ENCODE data around the gene TBC1D2B. TPM values are rescaled to one million over a fixed set of nuclear protein-coding genes. Genes with fewer than 3 reads are reported as not detected.

TBC1D2B gene
- total RNA-seq, 2 experiments from 2014 or later, result 49.3 to 52.0 TPM

GRCh38 chr15:78044407-78045155, 32.9 kb downstream of the TBC1D2B start:
- Mint-ChIP-seq H3K36me3 (ENCODE audit: low read depth) (peaks cover 44% of the 10 kb centered on the region), H3K27ac (peak overlapping the region; percentile 79), H3K9me3 (ENCODE audit: low read depth) (no peaks in the 10 kb centered on the region), H3K4me3 (no peak overlapping the region), H3K4me1 (peaks cover 91% of the 10 kb centered on the region), H3K27me3 (no peaks in the 10 kb centered on the region)
- ChIA-PET CTCF (interaction anchor here (0.7 to 1.4 kb wide), 9 partner anchors 9 to 64 kb away, joined by 3 to 5 read pairs (median 3); no protein-coding TSS in a partner anchor), POLR2A (interaction anchor here (0.7 to 1.2 kb wide), 2 partner anchors 10 to 25 kb away, joined by 3 to 11 read pairs; no protein-coding TSS in a partner anchor)
- DNase-seq (peak; percentile 50), ATAC-seq (peak; percentile 61)
- intact Hi-C loops (cut with DNase I, micrococcal nuclease), result loop anchor here in 1 of 2 experiments (1.0 kb wide), 1 partner anchor 10 kb away; no protein-coding TSS in a partner anchor

- POLR2A ChIA-PET, result no interaction called here
- peaks cover 90% of the 10 kb centered on the region for H3K4me1 Mint-ChIP-seq
- no peak for DNase-seq
- no peak overlapping the region for H3K4me3 Mint-ChIP-seq
- peaks cover 42% of the 10 kb centered on the region for H3K36me3 Mint-ChIP-seq (ENCODE audit: low read depth)
- CTCF ChIA-PET, result interaction anchor here (0.6 to 3.2 kb wide), 11 partner anchors 9 to 202 kb away, joined by 3 to 16 read pairs (median 4); partner anchors contain the start of gene CIB2
- H3K27ac Mint-ChIP-seq, result peak overlapping the region; percentile 34
- intact Hi-C loops (cut with DNase I, micrococcal nuclease), result no loop called here
- H3K9me3 Mint-ChIP-seq (ENCODE audit: low read depth), result no peaks in the 10 kb centered on the region
- no peaks in the 10 kb centered on the region for H3K27me3 Mint-ChIP-seq
- no peak for ATAC-seq
Measured at GRCh38 chr15:78041946-78042345, 35.6 kb downstream of the TBC1D2B start.

GRCh38 chr15:78040653-78041244, 36.8 kb downstream of the TBC1D2B start:
- Mint-ChIP-seq H3K36me3 (ENCODE audit: low read depth) (peaks cover 41% of the 10 kb centered on the region), H3K27ac (peak overlapping the region; percentile 74), H3K4me1 (peaks cover 90% of the 10 kb centered on the region), H3K9me3 (ENCODE audit: low read depth) (no peaks in the 10 kb centered on the region), H3K4me3 (no peak overlapping the region), H3K27me3 (no peaks in the 10 kb centered on the region)
- intact Hi-C loops (cut with DNase I, micrococcal nuclease), result no loop called here
- CTCF ChIA-PET, result interaction anchor here (1.1 to 3.2 kb wide), 3 partner anchors 9 to 28 kb away, joined by 4 to 16 read pairs (median 4); no protein-coding TSS in a partner anchor
- POLR2A ChIA-PET, result no interaction called here
- DNase-seq (no peak), ATAC-seq (no peak)

- Mint-ChIP-seq H3K4me1 (peaks cover 92% of the 10 kb centered on the region), H3K4me3 (no peak overlapping the region), H3K27me3 (no peaks in the 10 kb centered on the region), H3K36me3 (ENCODE audit: low read depth) (peaks cover 39% of the 10 kb centered on the region), H3K27ac (peak overlapping the region; percentile 64), H3K9me3 (ENCODE audit: low read depth) (no peaks in the 10 kb centered on the region)
- ChIA-PET POLR2A (no interaction called here), CTCF (interaction anchor here (5.3 kb wide), 1 partner anchor 30 kb away, joined by 35 read pairs; no protein-coding TSS in a partner anchor)
- DNase-seq, result no peak
- no peak for ATAC-seq
- intact Hi-C loops (cut with DNase I, micrococcal nuclease), result loop anchor here in 1 of 2 experiments (10.0 kb wide), 2 partner anchors 84 to 1034 kb away; no protein-coding TSS in a partner anchor
Measured at GRCh38 chr15:78038585-78039247, 38.8 kb downstream of the TBC1D2B start.

- POLR2A ChIA-PET, result interaction anchor here (0.6 kb wide), 1 partner anchor 21 kb away, joined by 4 read pairs; no protein-coding TSS in a partner anchor
- DNase-seq, result no peak
- H3K4me3 Mint-ChIP-seq, result peak overlapping the region; percentile 2
- ATAC-seq, result no peak
- H3K9me3 Mint-ChIP-seq (ENCODE audit: low read depth), result no peaks in the 10 kb centered on the region
- CTCF ChIA-PET, result interaction anchor here (5.3 kb wide), 1 partner anchor 31 kb away, joined by 35 read pairs; no protein-coding TSS in a partner anchor
- H3K36me3 Mint-ChIP-seq (ENCODE audit: low read depth), result peaks cover 32% of the 10 kb centered on the region
- intact Hi-C loops (cut with DNase I, micrococcal nuclease), result loop anchor here in 1 of 2 experiments (10.0 kb wide), 2 partner anchors 83 to 1033 kb away; no protein-coding TSS in a partner anchor
- no peaks in the 10 kb centered on the region for H3K27me3 Mint-ChIP-seq
- peaks cover 95% of the 10 kb centered on the region for H3K4me1 Mint-ChIP-seq
- peak overlapping the region; percentile 64 for H3K27ac Mint-ChIP-seq
Measured at GRCh38 chr15:78037779-78038305, 39.7 kb downstream of the TBC1D2B start.

- Mint-ChIP-seq H3K4me1 (peaks cover 95% of the 10 kb centered on the region), H3K36me3 (ENCODE audit: low read depth) (peaks cover 31% of the 10 kb centered on the region), H3K27ac (peak overlapping the region; percentile 19), H3K27me3 (no peaks in the 10 kb centered on the region), H3K9me3 (ENCODE audit: low read depth) (no peaks in the 10 kb centered on the region), H3K4me3 (no peak overlapping the region)
- intact Hi-C loops (cut with DNase I, micrococcal nuclease), result loop anchor here in 1 of 2 experiments (10.0 kb wide), 2 partner anchors 83 to 1033 kb away; no protein-coding TSS in a partner anchor
- ATAC-seq (no peak), DNase-seq (no peak)
- ChIA-PET CTCF (interaction anchor here (5.3 kb wide), 1 partner anchor 32 kb away, joined by 35 read pairs; no protein-coding TSS in a partner anchor), POLR2A (no interaction called here)
Measured at GRCh38 chr15:78037328-78037727, 40.2 kb downstream of the TBC1D2B start.

GRCh38 chr15:78035861-78036476, 41.5 kb downstream of the TBC1D2B start:
- DNase-seq, result no peak
- ChIA-PET CTCF (interaction anchor here (0.9 to 6.0 kb wide), 12 partner anchors 9 to 229 kb away, joined by 3 to 51 read pairs (median 6); partner anchors contain the start of gene DNAJA4), POLR2A (interaction anchor here (2.1 to 2.4 kb wide), 2 partner anchors 9 to 14 kb away, joined by 11 to 13 read pairs; no protein-coding TSS in a partner anchor)
- no peaks in the 10 kb centered on the region for H3K9me3 Mint-ChIP-seq (ENCODE audit: low read depth)
- H3K36me3 Mint-ChIP-seq (ENCODE audit: low read depth), result peaks cover 31% of the 10 kb centered on the region
- peak overlapping the region; percentile 50 for H3K4me3 Mint-ChIP-seq
- intact Hi-C loops (cut with DNase I, micrococcal nuclease), result loop anchor here in 1 of 2 experiments (1.0 to 10.0 kb wide), 3 partner anchors 34 to 1031 kb away; no protein-coding TSS in a partner anchor
- ATAC-seq, result no peak
- peak overlapping the region; percentile 86 for H3K27ac Mint-ChIP-seq
- H3K27me3 Mint-ChIP-seq, result no peaks in the 10 kb centered on the region
- peaks cover 97% of the 10 kb centered on the region for H3K4me1 Mint-ChIP-seq

GRCh38 chr15:78035321-78035751, 42.2 kb downstream of the TBC1D2B start:
- peaks cover 31% of the 10 kb centered on the region for H3K36me3 Mint-ChIP-seq (ENCODE audit: low read depth)

GRCh38 chr15:78034495-78035191, 42.9 kb downstream of the TBC1D2B start:
- Mint-ChIP-seq H3K9me3 (ENCODE audit: low read depth) (no peaks in the 10 kb centered on the region), H3K36me3 (ENCODE audit: low read depth) (peaks cover 26% of the 10 kb centered on the region), H3K27me3 (no peaks in the 10 kb centered on the region), H3K4me3 (peak overlapping the region; percentile 50), H3K4me1 (peaks cover 89% of the 10 kb centered on the region), H3K27ac (peak overlapping the region; percentile 86)
- CTCF ChIA-PET, result interaction anchor here (0.7 to 6.0 kb wide), 19 partner anchors 10 to 231 kb away, joined by 3 to 51 read pairs (median 5); partner anchors contain the start of gene DNAJA4
- ATAC-seq (peak; percentile 88), DNase-seq (peak; percentile 95)
- POLR2A ChIA-PET, result interaction anchor here (0.6 to 2.4 kb wide), 11 partner anchors 10 to 81 kb away, joined by 3 to 13 read pairs (median 4); no protein-coding TSS in a partner anchor
- intact Hi-C loops (cut with DNase I, micrococcal nuclease), result loop anchor here (1.0 to 10.0 kb wide), 8 partner anchors 10 to 1030 kb away; partner anchors contain the start of genes IREB2 (in 1 of the 2) and TBC1D2B (in 1 of the 2)

More at GRCh38 chr15:78035321-78035751, 42.2 kb downstream of the TBC1D2B start:
- Mint-ChIP-seq H3K27me3 (no peaks in the 10 kb centered on the region), H3K4me1 (peaks cover 96% of the 10 kb centered on the region), H3K27ac (peak overlapping the region; percentile 86), H3K9me3 (ENCODE audit: low read depth) (no peaks in the 10 kb centered on the region), H3K4me3 (peak overlapping the region; percentile 50)
- ATAC-seq, result peak; percentile 3
- intact Hi-C loops (cut with DNase I, micrococcal nuclease), result loop anchor here in 1 of 2 experiments (1.0 to 10.0 kb wide), 3 partner anchors 35 to 1031 kb away; no protein-coding TSS in a partner anchor
- peak; percentile 66 for DNase-seq
- ChIA-PET POLR2A (interaction anchor here (0.8 to 2.4 kb wide), 6 partner anchors 9 to 39 kb away, joined by 3 to 13 read pairs (median 8); no protein-coding TSS in a partner anchor), CTCF (interaction anchor here (0.6 to 6.0 kb wide), 14 partner anchors 9 to 230 kb away, joined by 3 to 51 read pairs (median 6); partner anchors contain the start of gene DNAJA4)
